Gastrocnemius medialis (tissue), 4 donors: ENCODE measurements around the gene UBR7. TPM values are rescaled to one million over a fixed set of nuclear protein-coding genes. Genes with fewer than 3 reads are reported as not detected.

Source experiments
- ATAC-seq, 2 donors: fragments of 150-250 bp; one replicate each; pipeline ENCODE4 v1.9.1; 2016
- DNase-seq, 2 donors: peaks; one replicate each; pipeline ENCODE4 v3.0.0-alpha.2; 2019
- H3K27ac ChIP-seq, 4 donors: fragments of 200-600 bp; sonication (generic); 1 replicate in 1 of 4; 2 replicates in 3 of 4; pipeline ENCODE4 v1.5.1; 2016 to 2018; ENCODE audit warnings: mild to moderate bottlenecking in 2 of 4, moderate library complexity in 1 of 4
- H3K27me3 ChIP-seq, 3 donors: fragments of 200-600 bp; sonication (generic) in 2 of 3; 1 replicate in 1 of 3; 2 replicates in 2 of 3; pipeline versions ENCODE4 v1.5.1 to v1.6.0; 2016 to 2019; ENCODE audit warnings: mild to moderate bottlenecking in 1 of 3, moderate library complexity in 1 of 3
- H3K36me3 ChIP-seq, 2 donors: fragments of 200-600 bp; sonication (generic) in 1 of 2; one replicate each; pipeline ENCODE4 v1.5.1; 2017 to 2018
- H3K4me1 ChIP-seq, 2 donors: fragments of 200-600 bp; sonication (generic) in 1 of 2; one replicate each; pipeline ENCODE4 v1.5.1; 2016 to 2017; ENCODE audit warnings: mild to moderate bottlenecking in 2 of 2
- H3K4me3 ChIP-seq, 4 donors: fragments of 200-600 bp; sonication (generic) in 3 of 4; 1 replicate in 1 of 4; 2 replicates in 3 of 4; pipeline ENCODE4 v1.5.1; 2016 to 2019; ENCODE audit warnings: mild to moderate bottlenecking in 2 of 4
- H3K9me3 ChIP-seq, 3 donors: fragments of 200-600 bp; sonication (generic) in 2 of 3; 1 replicate in 1 of 3; 2 replicates in 2 of 3; pipeline ENCODE4 v1.5.1; 2016 to 2019
- CTCF ChIP-seq, 5 experiments: fragments of 450-650 bp in 3 of 5; fragments of 200-600 bp in 2 of 5; sonication (generic) in 2 of 5; IDR thresholded peaks in 4 of 5; conservative IDR thresholded peaks in 1 of 5; 1 replicate in 4 of 5; 2 replicates in 1 of 5; pipeline ENCODE4 v1.5.1; 2016 to 2019; ENCODE audit warnings: antibody characterized with exemption in 5 of 5, mild to moderate bottlenecking in 3 of 5, moderate library complexity in 3 of 5
- POLR2A ChIP-seq, 2 donors: fragments of 450-650 bp; IDR thresholded peaks; one replicate each; pipeline ENCODE4 v1.6.1; 2017; ENCODE audit warnings: antibody characterized with exemption in 2 of 2, mild to moderate bottlenecking in 2 of 2, moderate library complexity in 2 of 2
- in situ Hi-C, 4 donors: fragments of 200-750 bp; cut with MboI; loops; one replicate each; pipeline versions ENCODE4 v1.15.0 to v1.8.0; 2017; ENCODE audit warnings: low sequenced_read_pairs in 4 of 4
- intact Hi-C: fragments of 100-400 bp; cut with DNase I; formaldehyde crosslinking; loops from one replicate; pipeline ENCODE4 v1.15.1; 2023; ENCODE audit warnings: low total_unique reads
- total RNA-seq, 4 donors: library from RNA; depleted of rRNA; stranded (reverse); fragments of >200 nt; gene quantifications; one replicate each; pipeline versions ENCODE4 v1.1.0 to v1.2.3, GENCODE V29; 2016

UBR7 gene
- total RNA-seq, 4 donors from 2014 or later = 14.8 to 36.4 (median 27.4) TPM

GRCh38 chr14:93223565-93223964 is 16.5 kb downstream of the UBR7 start:
- H3K27ac ChIP-seq = no peak overlapping the region
- intact Hi-C loops (no loop called here), in situ Hi-C loops (loop anchor here in 1 of 4 donors (25.0 kb wide), 1 partner anchor 389 kb away; no protein-coding TSS in a partner anchor)
- no peak for DNase-seq
- no peak overlapping the region for H3K4me3 ChIP-seq
- no peaks in the 10 kb centered on the region for H3K4me1 ChIP-seq
- no peak for ATAC-seq
- TF ChIP-seq CTCF (IDR thresholded peaks at IDR 0.05 in 4 of 5, conservative IDR thresholded peaks at IDR 0.05 in 1 of 5) (no peak), POLR2A (IDR thresholded peaks at IDR 0.05) (no peak)
- H3K9me3 ChIP-seq = no peaks in the 10 kb centered on the region
- H3K36me3 ChIP-seq = peaks cover 2 to 95% of the 10 kb centered on the region in 2 donors
- H3K27me3 ChIP-seq = no peaks in the 10 kb centered on the region

GRCh38 chr14:93228550-93228949 is 21.5 kb downstream of the UBR7 start:
- Histone ChIP-seq H3K4me3 (no peak overlapping the region), H3K27ac (no peak overlapping the region), H3K9me3 (no peaks in the 10 kb centered on the region), H3K27me3 (no peaks in the 10 kb centered on the region), H3K36me3 (peaks cover 0 to 50% of the 10 kb centered on the region in 2 donors), H3K4me1 (no peaks in the 10 kb centered on the region)
- ATAC-seq (no peak), DNase-seq (no peak)
- intact Hi-C loops (no loop called here), in situ Hi-C loops (no loop called here)
- TF ChIP-seq POLR2A (IDR thresholded peaks at IDR 0.05) = no peak
- no peak for TF ChIP-seq CTCF (IDR thresholded peaks at IDR 0.05 in 4 of 5, conservative IDR thresholded peaks at IDR 0.05 in 1 of 5)

- H3K27ac ChIP-seq = no peak overlapping the region
- ATAC-seq (no peak), DNase-seq (no peak)
- intact Hi-C loops (no loop called here), in situ Hi-C loops (no loop called here)
- no peaks in the 10 kb centered on the region for H3K4me1 ChIP-seq
- H3K4me3 ChIP-seq = no peak overlapping the region
- TF ChIP-seq CTCF (IDR thresholded peaks at IDR 0.05 in 4 of 5, conservative IDR thresholded peaks at IDR 0.05 in 1 of 5) (no peak), POLR2A (IDR thresholded peaks at IDR 0.05) (no peak)
- H3K27me3 ChIP-seq = no peaks in the 10 kb centered on the region
- no peaks in the 10 kb centered on the region for H3K9me3 ChIP-seq
- H3K36me3 ChIP-seq = peaks cover 0 to 34% of the 10 kb centered on the region in 2 donors
These were observed 23.5 kb downstream of the UBR7 start for GRCh38 chr14:93230539-93230938.

GRCh38 chr14:93231129-93231979 is 24.3 kb downstream of the UBR7 start:
- in situ Hi-C loops = no loop called here
- no peaks in the 10 kb centered on the region for H3K9me3 ChIP-seq
- intact Hi-C loops = no loop called here
- DNase-seq = no peak
- H3K4me1 ChIP-seq = no peaks in the 10 kb centered on the region
- H3K4me3 ChIP-seq = peak overlapping the region; percentile 37 to 61 (median 39)
- H3K36me3 ChIP-seq = peaks cover 0 to 25% of the 10 kb centered on the region in 2 donors
- no peak for ATAC-seq
- H3K27ac ChIP-seq = no peak overlapping the region
- TF ChIP-seq CTCF (IDR thresholded peaks at IDR 0.05 in 4 of 5, conservative IDR thresholded peaks at IDR 0.05 in 1 of 5) (no peak), POLR2A (IDR thresholded peaks at IDR 0.05) (no peak)
- H3K27me3 ChIP-seq = no peaks in the 10 kb centered on the region
